Esophagus muscularis mucosa (tissue), 4 donors: ENCODE results near the gene CCNK. TPM values are rescaled to one million over a fixed set of nuclear protein-coding genes. Genes with fewer than 3 reads are reported as not detected.
A peak's percentile ranks its signal among the peaks of the same experiment; 100 is the strongest.

Experiments
- DNase-seq: peaks from one replicate; pipeline ENCODE4 v3.0.0-alpha.2; 2017; ENCODE audit errors: extremely low spot score
- H3K27ac ChIP-seq, 4 donors: fragments of 200-600 bp; sonication (generic); replicated peaks in 1 of 4; 1 replicate in 3 of 4; 2 replicates in 1 of 4; pipeline ENCODE4 v1.5.1; 2016 to 2019; ENCODE audit warnings: mild to moderate bottlenecking in 1 of 4
- H3K27me3 ChIP-seq, 4 donors: fragments of 200-600 bp; sonication (generic); one replicate each; pipeline versions ENCODE4 v1.5.1 to v1.6.0; 2016 to 2019
- H3K36me3 ChIP-seq, 4 donors: fragments of 200-600 bp; sonication (generic); one replicate each; pipeline ENCODE4 v1.5.1; 2016 to 2019
- H3K4me1 ChIP-seq, 4 donors: fragments of 200-600 bp; sonication (generic); one replicate each; pipeline ENCODE4 v1.5.1; 2016 to 2019
- H3K4me3 ChIP-seq, 4 donors: fragments of 200-600 bp; sonication (generic); 1 replicate in 2 of 4; 2 replicates in 2 of 4; pipeline ENCODE4 v1.5.1; 2016 to 2019; ENCODE audit warnings: mild to moderate bottlenecking in 4 of 4, moderate library complexity in 1 of 4
- H3K9me3 ChIP-seq, 4 donors: fragments of 200-600 bp; sonication (generic); 1 replicate in 3 of 4; 2 replicates in 1 of 4; pipeline ENCODE4 v1.5.1; 2016 to 2019
- CTCF ChIP-seq, 3 experiments: fragments of 200-600 bp in 2 of 3; fragments of 450-650 bp in 1 of 3; sonication (generic) in 2 of 3; IDR thresholded peaks; one replicate each; pipeline ENCODE4 v1.5.1; 2017 to 2019; ENCODE audit warnings: antibody characterized with exemption in 3 of 3, mild to moderate bottlenecking in 2 of 3, moderate library complexity in 1 of 3
- EP300 ChIP-seq: sonication (generic); formaldehyde crosslinking; IDR thresholded peaks from one replicate; pipeline ENCODE4 v1.6.1; 2017; ENCODE audit warnings: antibody characterized with exemption
- POLR2A ChIP-seq: fragments of 450-650 bp; IDR thresholded peaks from one replicate; pipeline ENCODE4 v1.6.1; 2017; ENCODE audit warnings: antibody characterized with exemption, moderate library complexity, mild to moderate bottlenecking, low read depth
- POLR2AphosphoS5 ChIP-seq, 2 donors: sonication (generic); formaldehyde crosslinking; IDR thresholded peaks; one replicate each; pipeline ENCODE4 v1.6.1; 2017; ENCODE audit warnings: antibody characterized with exemption in 2 of 2
- WGBS: methylation state at CpG from one replicate; pipeline ENCODE4 v1.1.5; 2018; 5-methylcytosine and 5-hydroxymethylcytosine counted together
- intact Hi-C: fragments of 100-400 bp; cut with DNase I; formaldehyde crosslinking; loops from one replicate; pipeline ENCODE4 v1.15.1; 2023
- total RNA-seq, 4 donors: library from RNA; depleted of rRNA; stranded (reverse); fragments of >200 nt; gene quantifications; one replicate each; pipeline versions ENCODE4 v1.1.0 to v1.2.1, GENCODE V29; 2016

CCNK gene
- total RNA-seq, 4 donors from 2014 or later = 10.4 to 21.2 (median 16.5) TPM

DNA sequence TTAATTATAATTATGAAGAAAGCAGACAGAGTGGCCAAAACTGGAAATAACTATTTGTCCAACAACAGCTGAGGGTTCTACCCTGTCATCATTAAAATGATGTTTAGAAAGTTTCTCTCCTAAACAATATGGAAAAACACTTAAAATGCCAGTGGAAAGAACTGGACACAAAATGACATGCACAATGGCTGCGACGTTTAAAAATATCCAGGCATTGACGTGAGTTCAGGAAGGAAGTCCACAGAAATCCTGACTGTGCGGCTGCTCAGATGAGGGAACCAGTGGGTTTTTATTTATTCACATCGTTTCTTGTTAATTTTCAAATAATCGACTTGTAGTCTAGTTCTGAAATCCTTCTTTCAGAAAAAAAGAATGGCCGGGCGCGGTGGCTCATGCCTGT, 58.3 kb downstream of the CCNK start:
- no peaks in the 10 kb centered on the region for H3K27me3 ChIP-seq
- no peak overlapping the region for H3K4me3 ChIP-seq
- H3K4me1 ChIP-seq = peaks cover 68 to 100% (median 98%) of the 10 kb centered on the region in 4 donors
- DNase-seq = no peak
- no peaks in the 10 kb centered on the region for H3K36me3 ChIP-seq
- no peaks in the 10 kb centered on the region for H3K9me3 ChIP-seq
- peak overlapping the region; percentile 38 to 81 (median 62) for H3K27ac ChIP-seq
- TF ChIP-seq POLR2A = no peak
- no peak for TF ChIP-seq EP300
- TF ChIP-seq CTCF (IDR thresholded peaks at IDR 0.05) = no peak
- peak in 1 of 2 donors; percentile 12 for TF ChIP-seq POLR2AphosphoS5 (IDR thresholded peaks at IDR 0.05)
- 56% methylated on average over 9 of the region's 9 CpGs for WGBS
- intact Hi-C loops = no loop called here

- TF ChIP-seq POLR2A (no peak), POLR2AphosphoS5 (IDR thresholded peaks at IDR 0.05) (no peak), EP300 (no peak), CTCF (IDR thresholded peaks at IDR 0.05) (no peak)
- H3K27me3 ChIP-seq = no peaks in the 10 kb centered on the region
- peaks cover 59 to 100% (median 98%) of the 10 kb centered on the region in 4 donors for H3K4me1 ChIP-seq
- H3K27ac ChIP-seq = peak overlapping the region; percentile 38 to 81 (median 62)
- intact Hi-C loops = no loop called here
- no peak overlapping the region for H3K4me3 ChIP-seq
- H3K9me3 ChIP-seq = no peaks in the 10 kb centered on the region
- no peaks in the 10 kb centered on the region for H3K36me3 ChIP-seq
- no peak for DNase-seq
- 63% methylated on average over 7 of the region's 15 CpGs for WGBS
Observed at GRCh38 chr14:99540196-99541032, 59.2 kb downstream of the CCNK start.

GRCh38 chr14:99541211-99541610, 60.0 kb downstream of the CCNK start:
- intact Hi-C loops = no loop called here
- Histone ChIP-seq H3K27ac (peak overlapping the region; percentile 38 to 81 (median 62)), H3K36me3 (no peaks in the 10 kb centered on the region), H3K4me1 (peaks cover 61 to 100% (median 98%) of the 10 kb centered on the region in 4 donors), H3K9me3 (no peaks in the 10 kb centered on the region), H3K4me3 (no peak overlapping the region), H3K27me3 (no peaks in the 10 kb centered on the region)
- WGBS = 74% methylated on average over 5 of the region's 10 CpGs
- no peak for DNase-seq
- TF ChIP-seq EP300 (no peak), POLR2A (no peak), POLR2AphosphoS5 (IDR thresholded peaks at IDR 0.05) (no peak), CTCF (IDR thresholded peaks at IDR 0.05) (no peak)

DNA sequence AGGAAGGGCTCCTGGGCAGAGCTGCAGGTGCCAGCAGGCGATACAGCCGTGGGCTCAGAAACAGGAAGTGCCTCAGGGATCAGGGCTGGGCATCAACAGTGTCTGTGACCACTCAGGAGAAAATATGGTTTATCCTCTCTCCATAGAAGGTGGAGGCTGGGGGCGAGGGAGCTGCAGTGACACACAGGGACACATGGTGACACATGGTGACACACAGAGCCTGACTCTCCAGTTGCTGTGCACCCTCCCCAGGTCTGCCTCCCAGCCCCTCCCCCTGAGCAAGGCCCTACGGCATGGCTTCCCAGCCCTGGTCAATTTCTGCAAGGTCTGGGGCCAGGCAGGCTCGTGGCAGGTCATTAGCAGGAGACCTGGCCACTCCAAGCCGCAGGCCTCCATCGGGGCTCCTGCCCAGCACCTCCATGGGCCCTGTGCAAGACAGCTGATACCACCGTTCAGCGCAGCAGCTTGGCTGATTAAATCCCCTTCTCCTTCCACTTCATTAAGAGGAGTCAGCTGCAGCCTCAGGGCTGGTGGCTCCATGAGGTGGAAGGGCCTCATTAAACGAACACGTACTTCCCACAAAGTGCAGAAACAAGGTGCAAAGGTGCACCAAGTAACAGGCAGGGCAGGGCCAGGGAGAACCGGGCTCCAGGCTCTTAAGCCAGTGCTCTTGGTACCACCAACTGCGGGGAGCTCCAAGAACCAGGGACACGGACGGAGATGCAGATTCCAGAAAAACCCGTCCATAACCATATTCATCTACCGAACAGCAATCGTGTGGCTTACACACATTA, 60.7 kb downstream of the CCNK start:
- intact Hi-C loops = no loop called here

More for the DNA sequence above, 60.7 kb downstream of the CCNK start:
- H3K27ac ChIP-seq = peak overlapping the region in 3 of 4 donors; percentile 38 to 81 (median 75)
- 84% methylated on average over 10 of the region's 18 CpGs for WGBS
- no peaks in the 10 kb centered on the region for H3K9me3 ChIP-seq
- no peak overlapping the region for H3K4me3 ChIP-seq
- no peak for DNase-seq
- no peaks in the 10 kb centered on the region for H3K27me3 ChIP-seq
- TF ChIP-seq CTCF (IDR thresholded peaks at IDR 0.05) (no peak), POLR2AphosphoS5 (IDR thresholded peaks at IDR 0.05) (no peak), EP300 (no peak), POLR2A (no peak)
- peaks cover 55 to 100% (median 97%) of the 10 kb centered on the region in 4 donors for H3K4me1 ChIP-seq
- H3K36me3 ChIP-seq = no peaks in the 10 kb centered on the region
